Measurements from ENCODE around the gene GTF2A1L.

GTF2A1L gene

GRCh38 chr2:48725696-48726494 lies 108.2 kb downstream of the GTF2A1L start:
- no peaks in the 10 kb centered on the region for H3K9me3 ChIP-seq (ENCODE audit: control insufficient read depth in 5 of 5, low read length in 5 of 5)
- H3K36me3 ChIP-seq (ENCODE audit: control insufficient read depth in 5 of 5, insufficient read depth in 5 of 5, low read length in 5 of 5): peaks cover 0 to 29% (median 5%) of the 10 kb centered on the region in 5 donors
- H3K9ac ChIP-seq (ENCODE audit: low read length in 5 of 5): no peak overlapping the region
- H3K4me1 ChIP-seq (ENCODE audit: control insufficient read depth in 5 of 5, insufficient read depth in 5 of 5, low read length in 5 of 5): peaks cover 0 to 14% (median 11%) of the 10 kb centered on the region in 5 donors
- H3K27me3 ChIP-seq (ENCODE audit: control insufficient read depth in 5 of 5, insufficient read depth in 4 of 5, low read length in 5 of 5): no peaks in the 10 kb centered on the region
- H3K4me3 ChIP-seq (ENCODE audit: low read depth in 1 of 5, low read length in 5 of 5): no peak overlapping the region
- H3K27ac ChIP-seq (ENCODE audit: low read depth, low read length): no peak overlapping the region

GRCh38 chr2:48727560-48727959 lies 109.9 kb downstream of the GTF2A1L start:
- H3K4me3 ChIP-seq (ENCODE audit: low read depth in 1 of 5, low read length in 5 of 5): no peak overlapping the region
- H3K9me3 ChIP-seq (ENCODE audit: control insufficient read depth in 5 of 5, low read length in 5 of 5): no peaks in the 10 kb centered on the region
- no peaks in the 10 kb centered on the region for H3K27me3 ChIP-seq (ENCODE audit: control insufficient read depth in 5 of 5, insufficient read depth in 4 of 5, low read length in 5 of 5)
- no peak overlapping the region for H3K27ac ChIP-seq (ENCODE audit: low read depth, low read length)
- peaks cover 0 to 16% (median 10%) of the 10 kb centered on the region in 5 donors for H3K4me1 ChIP-seq (ENCODE audit: control insufficient read depth in 5 of 5, insufficient read depth in 5 of 5, low read length in 5 of 5)
- H3K36me3 ChIP-seq (ENCODE audit: control insufficient read depth in 5 of 5, insufficient read depth in 5 of 5, low read length in 5 of 5): peaks cover 0 to 29% (median 5%) of the 10 kb centered on the region in 5 donors
- no peak overlapping the region for H3K9ac ChIP-seq (ENCODE audit: low read length in 5 of 5)

GRCh38 chr2:48728295-48728694 lies 110.6 kb downstream of the GTF2A1L start:
- Histone ChIP-seq H3K27ac (ENCODE audit: low read depth, low read length) (no peak overlapping the region), H3K9me3 (ENCODE audit: control insufficient read depth in 5 of 5, low read length in 5 of 5) (no peaks in the 10 kb centered on the region), H3K4me1 (ENCODE audit: control insufficient read depth in 5 of 5, insufficient read depth in 5 of 5, low read length in 5 of 5) (peaks cover 0 to 17% (median 11%) of the 10 kb centered on the region in 5 donors), H3K36me3 (ENCODE audit: control insufficient read depth in 5 of 5, insufficient read depth in 5 of 5, low read length in 5 of 5) (peaks cover 0 to 29% (median 5%) of the 10 kb centered on the region in 5 donors), H3K4me3 (ENCODE audit: low read depth in 1 of 5, low read length in 5 of 5) (no peak overlapping the region), H3K27me3 (ENCODE audit: control insufficient read depth in 5 of 5, insufficient read depth in 4 of 5, low read length in 5 of 5) (no peaks in the 10 kb centered on the region), H3K9ac (ENCODE audit: low read length in 5 of 5) (no peak overlapping the region)

GRCh38 chr2:48728840-48729239 lies 111.2 kb downstream of the GTF2A1L start:
- H3K27ac ChIP-seq (ENCODE audit: low read depth, low read length): no peak overlapping the region

More at GRCh38 chr2:48728840-48729239, 111.2 kb downstream of the GTF2A1L start:
- Histone ChIP-seq H3K27me3 (ENCODE audit: control insufficient read depth in 5 of 5, insufficient read depth in 4 of 5, low read length in 5 of 5) (no peaks in the 10 kb centered on the region), H3K4me1 (ENCODE audit: control insufficient read depth in 5 of 5, insufficient read depth in 5 of 5, low read length in 5 of 5) (peaks cover 0 to 21% (median 15%) of the 10 kb centered on the region in 5 donors), H3K9ac (ENCODE audit: low read length in 5 of 5) (no peak overlapping the region), H3K4me3 (ENCODE audit: low read depth in 1 of 5, low read length in 5 of 5) (no peak overlapping the region), H3K36me3 (ENCODE audit: control insufficient read depth in 5 of 5, insufficient read depth in 5 of 5, low read length in 5 of 5) (peaks cover 0 to 29% (median 5%) of the 10 kb centered on the region in 5 donors), H3K9me3 (ENCODE audit: control insufficient read depth in 5 of 5, low read length in 5 of 5) (no peaks in the 10 kb centered on the region)
